HG03280 (cell line): ENCODE results near the gene APOL6.

Experiments
- ATAC-seq: cut with Tn5 transposase; IDR thresholded peaks from one replicate; pipeline ENCODE4 v1.9.1; 2021; ENCODE audit warnings: mild to moderate bottlenecking, moderate library complexity; ENCODE audit not compliant: unreplicated experiment

Gene APOL6, protein sequence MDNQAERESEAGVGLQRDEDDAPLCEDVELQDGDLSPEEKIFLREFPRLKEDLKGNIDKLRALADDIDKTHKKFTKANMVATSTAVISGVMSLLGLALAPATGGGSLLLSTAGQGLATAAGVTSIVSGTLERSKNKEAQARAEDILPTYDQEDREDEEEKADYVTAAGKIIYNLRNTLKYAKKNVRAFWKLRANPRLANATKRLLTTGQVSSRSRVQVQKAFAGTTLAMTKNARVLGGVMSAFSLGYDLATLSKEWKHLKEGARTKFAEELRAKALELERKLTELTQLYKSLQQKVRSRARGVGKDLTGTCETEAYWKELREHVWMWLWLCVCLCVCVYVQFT

DNA sequence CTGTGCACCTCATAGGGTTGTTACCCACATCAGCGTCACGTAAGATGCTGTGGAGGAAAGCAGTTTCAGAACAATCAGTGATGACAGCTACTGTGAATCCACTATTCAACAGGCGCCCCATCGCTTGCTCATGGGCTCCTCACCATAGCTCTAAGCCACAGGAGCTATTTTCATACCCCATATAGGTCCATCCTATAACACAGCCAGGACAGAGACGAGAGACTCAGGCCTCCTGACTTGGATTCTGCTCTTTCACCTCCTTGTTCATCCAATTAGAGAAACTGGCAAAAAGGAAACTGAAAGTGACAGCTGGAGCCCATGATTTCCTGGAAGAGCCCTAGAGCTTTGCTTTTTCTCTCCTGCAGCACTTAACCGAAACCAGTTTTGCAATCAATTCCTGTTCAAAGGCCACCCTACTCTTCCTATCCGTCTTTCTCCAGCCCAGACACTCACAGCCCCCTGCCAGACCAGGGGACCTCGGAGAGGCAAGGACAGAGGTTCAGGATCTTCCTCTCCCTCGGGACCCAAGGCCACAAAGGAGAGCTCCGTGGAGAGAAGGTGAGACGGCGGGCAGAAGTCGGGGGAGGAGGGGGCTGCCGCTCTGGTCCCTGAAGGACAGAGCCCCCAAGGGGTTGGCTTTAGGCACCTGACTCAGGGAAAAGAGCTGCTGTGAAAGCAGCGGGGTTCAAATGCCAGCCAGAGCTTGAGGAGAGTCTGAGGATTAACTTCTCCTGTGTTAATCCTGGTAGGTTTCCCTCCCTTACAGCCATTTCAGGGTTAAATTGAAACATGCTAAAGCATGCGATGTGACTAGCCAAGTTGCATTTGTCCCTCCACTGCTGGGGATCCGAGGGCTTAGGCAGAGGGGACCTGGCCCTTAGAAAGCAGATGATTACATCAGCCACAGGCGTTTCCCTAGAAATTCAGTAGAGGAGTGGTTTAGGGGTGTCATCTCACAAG is at the start of gene APOL6:
TSS of gene APOL6 (plus strand) at position 381 of the 960 bp plus-strand sequence. CDS start 7,980 bp downstream, outside the sequence.
- ATAC-seq = peak; percentile 41

DNA sequence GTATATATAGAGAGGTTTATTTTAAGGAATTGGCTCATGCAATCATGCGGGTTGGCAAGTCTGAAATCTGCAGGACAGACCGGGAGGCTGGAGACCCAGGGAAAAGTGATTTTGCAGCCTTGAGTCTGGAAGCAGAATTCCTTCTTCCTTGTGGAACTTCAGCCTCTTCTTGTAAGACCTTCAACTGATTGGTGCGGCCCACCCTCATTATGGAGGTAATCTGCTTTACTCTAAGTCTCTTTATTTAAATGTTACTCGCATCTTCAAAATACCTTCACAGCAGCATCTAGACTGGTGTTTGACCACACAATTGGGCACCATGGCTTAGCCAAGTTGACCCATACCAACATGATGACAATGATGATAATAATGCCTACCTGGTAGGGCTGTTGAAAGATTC is 48.9 kb upstream of the APOL6 start:
- ATAC-seq = no peak

DNA sequence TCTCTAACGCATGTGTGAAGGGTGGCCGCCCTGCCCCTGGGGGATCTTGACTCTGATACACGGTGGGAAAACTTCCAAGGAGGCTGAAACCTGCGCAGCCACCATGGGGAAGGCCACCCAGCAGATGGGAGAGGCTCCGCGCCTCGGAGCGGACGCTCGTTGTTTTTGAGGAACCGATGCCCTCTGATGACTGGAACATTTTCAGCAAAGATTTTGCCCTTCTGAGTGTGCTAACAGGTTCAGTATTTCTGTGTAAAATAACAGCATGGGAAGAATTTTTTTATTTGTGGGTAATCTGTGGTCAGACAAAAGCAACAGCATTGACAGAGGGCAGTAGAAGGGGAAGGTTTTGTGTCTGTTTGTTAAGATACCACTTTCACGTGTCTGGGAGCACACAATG is 47.8 kb upstream of the APOL6 start:
- no peak for ATAC-seq

DNA sequence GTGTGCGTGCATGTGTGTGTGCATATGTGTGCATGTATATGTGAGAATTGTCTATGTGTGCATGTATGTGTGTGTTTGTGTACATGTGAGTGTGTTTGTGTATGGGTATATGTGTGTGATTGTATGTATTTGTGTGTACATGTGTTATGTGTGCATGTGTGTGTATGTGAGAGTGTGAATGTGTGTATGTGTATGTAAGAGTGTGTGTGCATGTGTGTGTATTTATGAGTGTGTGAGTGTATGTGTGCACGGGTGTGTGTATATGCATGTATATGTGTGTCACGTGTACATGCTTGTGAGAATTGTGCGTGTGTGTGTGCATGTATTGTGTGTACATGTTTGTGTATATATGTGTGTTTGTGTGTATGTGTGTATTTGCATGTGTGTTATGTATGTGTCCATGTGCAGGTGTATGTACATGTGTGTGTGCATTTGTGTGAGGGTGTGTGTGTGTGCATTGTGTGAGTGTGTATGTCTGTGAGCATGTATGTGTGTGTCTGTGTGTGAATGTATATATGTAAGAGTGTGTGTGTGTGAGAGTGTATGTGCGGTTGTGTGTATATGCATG is 47.1 kb upstream of the APOL6 start:
- ATAC-seq = no peak

DNA sequence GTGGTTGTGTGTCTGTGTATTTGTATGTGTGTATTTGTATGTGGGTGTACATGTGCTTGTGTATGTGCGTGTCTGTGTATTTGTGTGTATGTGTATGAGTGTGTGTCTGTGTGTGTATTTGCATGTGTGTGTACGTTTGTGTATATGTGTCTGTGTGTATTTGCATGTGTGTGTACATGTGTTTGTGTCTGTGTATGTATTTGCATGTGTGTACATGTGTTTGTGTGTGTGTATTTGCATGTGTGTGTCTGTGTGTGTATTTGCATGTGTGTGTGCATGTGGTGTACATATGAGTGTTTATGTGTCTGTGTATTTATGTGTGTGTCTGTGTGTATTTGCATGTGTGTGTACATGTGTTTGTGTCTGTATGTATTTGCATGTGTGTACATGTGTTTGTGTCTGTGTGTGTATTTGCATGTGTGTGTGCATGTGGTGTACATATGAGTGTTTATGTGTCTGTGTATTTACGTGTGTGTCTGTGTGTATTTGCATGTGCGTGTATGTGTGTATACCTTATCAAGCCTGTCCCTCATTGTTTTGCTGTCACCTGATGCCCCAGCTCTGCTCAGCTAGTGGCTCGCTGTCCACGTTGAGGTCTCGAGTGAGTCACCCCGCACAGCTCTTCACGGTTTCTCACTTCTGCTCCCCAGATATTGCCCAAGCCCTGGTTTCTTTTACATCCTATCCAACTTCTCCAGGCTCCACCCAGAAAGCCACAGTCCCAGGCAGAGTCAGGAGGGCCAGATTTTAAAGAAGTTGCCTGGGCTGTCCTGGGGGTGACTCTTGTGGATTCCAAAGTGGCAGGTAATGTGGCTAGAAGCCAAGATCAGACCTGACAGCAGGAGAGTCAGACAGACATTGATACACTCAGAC is 46.3 kb upstream of the APOL6 start:
- no peak for ATAC-seq

DNA sequence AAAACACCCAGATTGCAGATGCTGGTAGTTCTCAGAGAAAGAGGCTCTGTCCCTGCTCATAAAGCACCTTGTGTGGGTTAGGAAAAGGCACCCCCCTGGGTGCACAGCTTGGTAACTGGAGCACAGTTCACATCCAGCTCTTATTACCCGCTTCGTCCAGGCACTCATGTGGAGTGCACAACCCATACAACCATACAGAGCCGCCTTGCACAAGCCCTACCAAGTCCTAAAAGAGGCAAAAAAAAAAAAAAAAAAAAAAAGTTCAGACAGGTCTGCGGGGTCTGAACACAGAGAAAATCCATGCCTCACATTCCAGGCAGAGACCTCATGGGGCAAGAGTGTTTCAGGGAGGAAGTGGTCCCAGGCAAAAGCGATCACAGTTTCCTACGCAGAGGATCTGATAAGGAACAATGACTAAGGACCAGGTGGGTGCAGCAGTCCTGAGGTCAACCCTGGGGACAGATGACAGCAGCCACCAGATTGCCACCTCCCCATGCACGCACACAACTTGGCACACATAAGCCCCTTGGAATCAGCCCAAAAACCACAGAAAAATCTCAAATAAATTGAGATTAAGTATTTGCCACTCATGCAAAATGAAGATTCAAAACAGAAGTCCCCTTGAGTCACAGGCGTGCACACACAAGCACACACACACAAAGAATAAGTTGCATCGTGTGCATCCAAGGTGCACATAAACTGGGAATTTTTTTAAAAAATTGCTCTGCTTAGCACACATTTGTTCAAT is 43.5 kb upstream of the APOL6 start:
- no peak for ATAC-seq

DNA sequence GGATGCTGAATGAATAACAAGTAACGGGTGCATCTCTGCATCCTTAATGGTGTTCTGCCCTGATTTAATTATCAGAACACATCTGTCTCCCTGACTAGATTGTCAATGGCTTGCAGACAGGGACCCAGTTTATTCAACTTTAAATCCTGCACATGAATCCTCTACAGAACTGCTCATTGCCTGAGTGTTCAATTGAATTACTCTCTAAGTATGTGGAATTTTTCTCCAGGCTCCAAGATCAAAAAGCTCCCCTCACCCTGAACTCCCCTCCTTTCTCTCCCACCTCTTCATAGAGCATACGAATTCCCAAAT is 42.9 kb upstream of the APOL6 start:
- ATAC-seq = no peak

DNA sequence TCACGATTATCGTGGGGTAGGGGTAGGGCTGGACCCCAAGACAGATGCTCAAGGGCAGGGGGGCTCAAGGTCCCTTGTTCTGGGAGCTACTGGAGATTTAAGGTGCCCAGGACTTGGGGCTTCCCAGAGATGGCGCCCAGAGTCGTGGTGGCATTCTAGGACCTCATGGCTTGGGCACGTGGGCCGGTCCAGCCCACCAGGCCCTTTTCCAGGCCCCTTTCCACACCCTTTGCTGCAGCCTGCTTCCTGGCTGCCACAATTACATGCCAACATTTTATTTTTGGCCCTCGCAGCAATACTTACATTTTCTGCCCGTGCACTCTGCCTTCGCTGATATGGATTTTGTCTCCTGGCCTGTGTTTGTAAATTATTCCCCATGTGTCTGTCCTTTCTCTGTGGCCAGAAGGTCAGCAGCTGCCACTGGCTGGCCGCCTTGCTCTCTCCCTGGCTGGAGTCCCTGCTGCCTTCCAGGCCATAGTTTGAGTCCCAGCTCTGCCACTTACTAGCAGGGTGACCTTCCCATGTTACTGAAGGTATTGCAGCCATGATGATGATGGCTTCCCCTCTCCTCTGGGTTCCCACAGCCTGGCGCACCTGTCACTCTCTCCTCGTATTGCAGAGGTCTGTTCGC is 42.3 kb upstream of the APOL6 start:
- no peak for ATAC-seq

DNA sequence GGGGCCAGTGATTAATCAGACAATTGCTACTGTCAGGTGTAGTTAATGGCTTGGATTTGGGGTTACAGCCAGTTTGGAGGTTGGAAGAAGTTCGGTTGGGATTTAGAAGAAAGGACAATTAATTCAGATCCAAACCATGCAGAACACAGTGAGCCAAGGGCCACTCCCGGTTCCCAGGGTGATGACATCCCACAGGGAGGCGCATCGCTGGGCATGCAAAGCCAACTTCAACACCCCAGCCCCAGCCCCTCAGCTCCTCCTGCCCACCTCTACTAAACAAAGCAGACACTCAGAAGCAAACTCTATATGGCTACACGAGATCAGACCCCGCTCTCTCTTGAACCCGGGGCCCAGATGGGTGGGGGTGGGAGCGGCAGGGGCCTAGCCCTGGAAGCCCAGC is 41.3 kb upstream of the APOL6 start:
- no peak for ATAC-seq

DNA sequence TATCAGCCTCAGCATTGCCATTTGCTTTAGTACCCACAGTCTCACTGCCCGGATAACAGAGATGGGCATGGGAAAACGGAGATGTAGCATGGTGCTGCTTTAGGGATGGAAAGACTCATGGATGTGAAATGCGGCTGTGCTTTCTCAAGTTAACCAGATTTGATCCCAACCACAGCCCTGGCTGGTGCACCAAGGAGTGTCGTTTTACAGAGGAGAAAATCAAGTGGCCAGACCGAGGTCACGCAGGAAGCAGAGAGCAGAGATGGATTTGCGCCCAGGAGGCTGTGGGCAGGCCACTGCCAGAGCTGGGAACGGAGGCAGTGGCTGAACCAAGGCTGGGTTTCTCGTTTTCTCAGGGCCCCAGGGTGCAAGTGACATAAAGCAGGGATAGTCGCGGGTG is 40.2 kb upstream of the APOL6 start:
- no peak for ATAC-seq

DNA sequence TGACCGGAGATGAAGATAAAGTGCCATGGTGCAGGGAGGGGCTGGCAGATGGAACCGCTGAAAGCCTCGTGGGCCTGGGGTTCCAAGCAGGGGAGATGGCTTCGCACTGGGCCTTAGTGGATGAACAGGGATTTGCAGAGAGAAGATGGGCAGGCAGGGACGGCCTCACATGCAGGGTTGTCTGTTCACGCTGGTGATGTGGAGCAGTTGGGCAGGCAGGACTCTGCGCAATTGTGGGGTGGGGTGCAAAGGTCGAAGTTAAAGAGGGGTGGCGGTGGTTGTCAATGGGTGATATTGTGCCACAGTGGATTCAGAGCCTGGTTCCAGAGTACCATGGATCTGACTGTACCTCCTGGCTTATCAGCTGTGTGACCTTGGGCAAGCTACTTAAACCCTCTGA is 39.0 kb upstream of the APOL6 start:
- no peak for ATAC-seq

DNA sequence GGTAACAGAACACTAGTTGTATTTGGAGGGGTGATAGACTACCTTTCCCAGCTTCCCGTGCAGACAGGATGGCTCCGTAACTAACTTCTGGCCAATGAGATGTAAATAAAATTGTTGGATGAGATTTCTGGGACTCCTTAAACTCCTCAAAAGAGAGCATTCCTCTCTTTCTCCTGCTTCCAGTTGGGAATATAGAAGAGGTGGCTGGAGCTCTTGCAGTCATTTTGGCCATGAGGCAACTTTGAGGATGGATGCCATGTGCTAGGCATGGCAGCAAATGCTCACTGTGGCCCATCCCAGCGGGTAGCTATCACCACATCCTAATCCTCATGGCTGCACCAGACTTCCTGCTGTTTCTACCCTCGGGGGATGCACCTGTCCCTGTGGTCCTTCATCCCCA is 38.5 kb upstream of the APOL6 start:
- ATAC-seq = no peak

DNA sequence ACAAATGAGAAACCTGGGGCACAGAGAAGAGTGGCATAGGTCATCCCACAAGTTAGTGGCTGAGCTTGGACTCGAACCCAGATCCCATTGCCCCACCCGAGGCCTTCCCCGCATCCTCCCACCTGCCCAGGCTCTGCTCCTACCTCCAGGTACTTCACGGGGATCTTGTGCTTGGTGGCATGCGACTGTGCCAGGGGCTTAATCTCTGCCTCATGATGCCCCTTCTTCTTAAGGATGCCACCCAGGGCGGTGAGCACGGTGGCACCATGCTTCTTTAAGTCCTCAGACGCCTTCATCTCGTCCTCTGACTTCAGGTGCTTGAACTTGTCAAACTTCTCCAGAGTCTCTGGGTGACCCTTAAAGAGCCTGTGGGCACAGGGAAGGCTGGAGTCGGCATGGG is 37.5 kb upstream of the APOL6 start:
- no peak for ATAC-seq

DNA sequence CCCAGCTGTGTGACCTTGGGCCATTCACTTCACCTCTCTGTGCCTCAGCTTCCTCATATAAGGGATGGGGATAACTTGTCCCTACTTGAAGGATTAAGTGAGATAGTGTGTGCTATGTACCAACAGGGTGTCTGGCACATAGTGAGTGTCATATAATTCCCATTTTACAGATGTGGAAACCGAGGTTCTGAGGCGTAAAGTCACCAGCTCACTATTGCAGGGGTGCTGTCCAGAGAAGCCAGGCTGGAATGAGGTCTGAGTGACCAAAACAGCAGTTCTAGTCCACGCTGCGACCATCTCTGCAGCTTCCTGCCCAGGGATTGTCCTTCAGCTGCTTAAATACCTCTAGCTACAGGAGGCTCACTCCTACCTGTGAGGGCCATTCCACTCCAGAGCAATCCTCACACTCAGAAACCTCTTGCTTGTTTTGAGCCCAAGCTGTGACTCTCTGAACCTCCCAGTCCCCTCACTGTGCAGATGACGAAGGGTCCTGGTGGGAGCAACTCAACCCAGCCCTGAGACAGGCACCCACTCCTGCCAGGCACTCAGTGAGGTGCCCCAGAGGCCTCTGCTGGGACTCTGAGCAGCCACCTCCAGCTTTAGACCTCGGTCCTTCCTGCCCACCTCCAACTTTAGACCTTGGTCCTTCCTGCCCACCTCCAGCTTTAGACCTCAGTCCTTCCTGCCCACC is 36.9 kb upstream of the APOL6 start:
- no peak for ATAC-seq

DNA sequence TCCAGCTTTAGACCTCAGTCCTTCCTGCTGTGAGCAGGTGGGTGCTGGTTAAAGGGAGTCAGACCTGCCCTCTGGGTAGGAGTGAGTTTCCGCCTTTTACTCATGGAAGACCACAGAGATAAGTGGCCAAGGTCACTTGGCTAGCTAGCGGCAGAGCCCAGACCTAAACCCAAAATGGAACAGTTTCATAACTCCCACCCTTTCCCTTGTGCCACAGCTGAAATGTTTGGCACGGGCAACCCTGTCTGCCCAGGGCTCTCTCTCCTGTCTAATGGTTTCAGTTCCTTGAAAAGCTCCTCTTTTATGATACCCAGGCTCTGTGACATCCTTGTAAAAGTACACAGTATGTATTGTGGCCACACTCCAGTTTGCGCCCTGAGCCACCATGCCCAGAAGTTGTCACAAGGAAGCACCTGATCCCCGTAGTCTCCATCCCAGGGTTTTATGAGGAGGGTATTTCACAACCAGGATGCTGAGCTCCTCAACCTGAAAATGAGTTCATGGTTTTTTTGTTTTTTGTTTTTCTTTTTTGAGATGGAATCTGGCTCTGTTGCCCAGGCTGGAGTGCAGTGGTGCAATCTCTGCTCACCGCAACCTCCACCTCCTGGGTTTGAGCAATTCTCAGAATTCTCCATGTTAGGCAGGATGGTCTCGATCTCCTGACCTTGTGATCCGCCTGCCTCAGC is 36.2 kb upstream of the APOL6 start:
- ATAC-seq = no peak

DNA sequence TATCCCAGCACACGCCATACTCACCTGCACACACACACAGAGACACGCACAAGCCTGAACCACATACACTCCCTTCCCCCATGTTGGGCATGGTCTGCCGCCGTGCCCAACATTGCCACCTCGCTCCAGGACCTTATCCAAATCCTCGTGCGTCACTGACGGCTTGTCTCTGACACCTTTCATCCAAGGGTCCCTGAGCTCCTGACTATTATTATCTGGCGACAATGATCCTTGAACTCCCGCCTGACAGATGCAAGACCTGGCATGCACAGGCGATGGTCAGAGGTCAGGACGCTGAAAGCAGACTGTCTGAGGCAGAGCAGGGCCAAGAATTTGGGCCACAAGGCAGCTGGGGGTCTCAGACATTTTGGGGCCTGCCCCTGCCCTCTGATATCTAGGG is 35.3 kb upstream of the APOL6 start:
- no peak for ATAC-seq

DNA sequence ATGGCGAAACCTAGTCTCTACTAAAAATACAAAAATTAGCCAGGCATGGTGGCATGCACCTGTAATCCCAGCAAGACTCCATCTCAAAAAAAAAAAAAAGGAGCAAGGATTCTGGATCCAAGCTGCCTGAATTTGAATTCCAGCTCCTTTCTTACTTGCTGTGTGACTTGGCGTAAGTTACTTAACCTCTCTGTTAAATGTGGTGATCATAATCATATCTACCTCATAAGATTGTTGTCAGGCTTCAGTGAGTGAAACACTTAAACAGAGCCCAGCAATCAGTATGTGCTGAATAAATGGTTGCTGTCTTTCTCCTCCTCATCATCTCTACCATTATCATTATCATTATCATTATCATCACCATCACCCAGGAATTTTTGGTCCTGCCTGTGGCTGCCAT is 33.8 kb upstream of the APOL6 start:
- no peak for ATAC-seq

DNA sequence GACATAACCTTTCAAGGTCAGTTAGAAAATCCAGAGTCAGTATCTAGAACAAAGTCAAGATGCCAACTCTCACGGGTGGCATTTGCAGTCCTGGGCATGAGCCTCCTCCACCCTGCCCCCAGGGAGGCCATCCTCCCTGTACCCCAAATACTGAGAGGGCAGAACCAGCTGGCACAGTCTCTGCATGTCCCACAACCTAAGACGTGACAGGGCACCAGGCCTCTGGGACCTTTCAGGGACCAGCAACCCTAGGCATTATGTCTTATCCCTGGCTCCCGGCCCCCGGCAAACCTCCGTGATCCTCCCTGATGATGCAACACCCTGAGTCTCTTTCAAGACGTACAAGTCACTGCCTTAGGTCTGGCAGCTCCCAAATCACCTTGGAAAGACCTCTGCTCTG is 33.1 kb upstream of the APOL6 start:
- ATAC-seq = no peak

DNA sequence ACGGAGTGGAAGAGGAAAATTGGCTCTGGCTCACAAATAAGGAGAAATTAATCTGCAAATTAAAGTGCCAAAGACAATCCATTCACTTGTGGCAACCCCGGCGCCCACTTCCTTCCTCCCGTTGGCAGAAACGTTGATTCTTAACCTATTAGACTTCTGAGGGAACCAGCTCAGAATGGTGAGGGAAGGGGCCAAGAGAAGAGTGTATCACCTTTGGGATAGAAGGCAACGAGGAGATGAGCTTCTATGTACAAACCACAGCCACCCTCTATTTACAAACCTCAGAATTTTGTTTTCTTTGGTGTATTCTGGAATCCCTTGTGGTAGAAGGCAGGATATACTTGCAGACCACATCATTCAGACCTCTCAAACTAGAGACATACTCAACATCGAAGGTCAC is 32.2 kb upstream of the APOL6 start:
- no peak for ATAC-seq
